NCI-H460 (cell line): Measurements from ENCODE around the gene MAP3K20. TPM values are rescaled to one million over a fixed set of nuclear protein-coding genes. Genes with fewer than 3 reads are reported as not detected.
"Not testable (repeated sequence)": the region's sequence is repeated elsewhere in the genome, so short reads cannot be mapped to it uniquely, and the experiment has no call there.

Experiments
- DNase-seq: peaks from one replicate; pipeline ENCODE4 v3.0.0-alpha.2; 2016; ENCODE audit warnings: low read depth; ENCODE audit errors: extremely low read depth
- total RNA-seq: library from RNA; depleted of rRNA; stranded (reverse); fragments of >200 nt; shearing (Covaris generic); gene quantifications from 2 replicates; pipeline ENCODE4 v1.2.3, GENCODE V29; 2014

MAP3K20 gene
- total RNA-seq, 1 experiment from 2014 or later = 54.6 TPM

DNA sequence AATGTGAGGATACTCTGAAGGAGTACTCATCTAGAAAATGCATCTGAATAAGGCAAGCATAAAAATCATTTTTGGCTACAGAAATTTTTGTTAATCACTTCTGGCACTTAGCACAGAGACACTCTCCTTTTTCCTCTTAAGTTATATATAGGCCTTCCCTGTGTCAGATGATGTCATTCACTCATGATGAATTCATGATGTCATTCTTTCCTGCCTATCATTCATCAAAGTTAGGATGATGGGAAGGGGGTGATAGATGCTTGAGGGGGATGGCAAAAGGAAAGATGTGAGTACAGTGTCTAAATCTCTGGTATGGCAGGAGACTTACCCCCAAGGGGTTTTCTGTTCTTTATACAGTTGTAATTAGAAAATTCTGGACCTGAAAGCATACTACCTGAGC is 42.0 kb downstream of the MAP3K20 start:
- no peak for DNase-seq

DNA sequence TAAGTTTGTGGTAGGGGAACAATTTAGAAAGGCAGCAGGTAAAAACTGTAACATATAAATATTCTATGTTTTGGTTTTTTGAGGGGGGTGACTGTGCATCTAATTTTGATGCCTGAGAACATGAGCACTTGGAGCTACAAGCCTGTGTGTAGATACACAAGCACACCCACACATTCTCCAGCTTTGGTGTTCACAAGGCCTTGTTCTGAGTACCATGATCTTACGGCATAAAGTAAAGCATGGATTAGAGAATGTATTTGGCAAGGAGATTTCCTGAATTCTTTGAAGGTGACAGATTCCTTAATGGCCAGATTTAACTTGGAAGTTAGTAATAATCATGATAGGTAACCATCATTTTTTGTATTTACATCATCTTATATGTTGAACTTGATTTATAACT is 42.7 kb downstream of the MAP3K20 start:
- no peak for DNase-seq

DNA sequence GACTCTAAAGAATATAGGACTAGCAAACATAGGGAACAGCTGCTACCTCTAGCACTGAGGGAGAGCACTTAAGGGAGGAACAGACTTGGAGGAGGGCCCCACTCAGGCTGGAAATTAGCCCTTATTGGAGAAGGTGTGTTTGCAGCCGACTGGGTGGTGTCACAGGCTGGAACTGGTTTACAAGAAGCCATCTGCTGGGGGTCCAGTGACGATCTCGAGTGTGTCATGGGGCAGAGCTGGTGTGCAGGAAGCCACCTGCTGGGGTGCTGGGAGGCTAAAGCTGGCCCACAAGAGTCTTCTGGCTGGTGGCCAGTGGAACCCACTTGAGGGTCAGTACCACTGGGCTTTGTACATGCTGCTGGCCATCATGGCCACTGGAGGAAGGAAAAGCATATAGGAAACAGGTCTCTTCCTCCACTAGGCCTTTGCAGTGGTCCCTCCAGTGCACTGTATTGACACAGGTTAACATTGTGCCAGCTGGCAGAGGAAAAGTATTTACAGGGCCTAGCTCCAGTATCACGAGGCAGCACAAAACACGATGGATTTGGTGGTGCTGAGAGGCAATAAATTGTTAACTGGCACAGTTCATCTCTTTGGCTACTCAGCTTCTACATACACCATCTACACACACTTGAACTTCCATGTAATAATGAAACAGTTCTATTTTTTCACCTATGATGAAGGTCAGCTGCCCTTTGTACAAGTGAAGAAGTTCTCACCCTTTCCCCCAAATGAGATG is 43.6 kb downstream of the MAP3K20 start:
- no peak for DNase-seq

DNA sequence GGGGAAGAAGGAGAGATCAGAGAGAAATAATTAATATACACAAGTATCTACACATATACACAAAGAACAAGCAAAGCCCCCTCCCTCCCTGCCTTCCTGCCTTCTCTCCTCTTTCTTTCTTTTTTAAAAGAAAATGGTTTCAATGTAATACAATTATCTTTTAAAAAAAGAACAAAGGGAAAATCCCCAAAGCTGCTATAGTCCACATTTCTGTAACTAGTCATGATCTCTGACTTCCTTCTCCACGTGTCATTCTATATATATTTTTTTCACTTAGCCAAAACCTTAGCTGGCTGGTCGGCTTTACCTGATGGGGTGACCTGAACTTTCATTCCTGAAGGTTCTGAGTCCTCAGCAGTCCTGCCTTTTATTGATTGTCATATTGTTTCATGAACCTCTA is 44.3 kb downstream of the MAP3K20 start:
- no peak for DNase-seq

DNA sequence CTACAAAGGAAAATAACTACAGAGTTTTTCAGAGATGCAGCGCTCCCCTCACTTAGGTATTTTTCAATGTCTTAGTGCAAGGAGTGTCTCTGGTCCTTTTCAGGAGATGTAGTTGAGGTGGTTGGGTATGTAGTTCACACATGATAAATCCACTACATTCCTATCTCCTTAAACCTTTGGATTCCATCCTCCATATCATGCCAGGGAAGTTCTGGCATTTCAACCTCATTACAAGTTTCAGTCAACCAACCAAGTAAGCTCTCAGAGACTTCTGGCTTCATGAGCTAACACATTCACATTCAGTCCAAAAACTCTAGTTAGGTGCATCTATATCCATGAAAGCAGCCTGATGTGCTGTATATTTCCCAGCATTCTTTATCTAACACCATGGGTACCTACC is 47.3 kb downstream of the MAP3K20 start:
- DNase-seq = no peak

DNA sequence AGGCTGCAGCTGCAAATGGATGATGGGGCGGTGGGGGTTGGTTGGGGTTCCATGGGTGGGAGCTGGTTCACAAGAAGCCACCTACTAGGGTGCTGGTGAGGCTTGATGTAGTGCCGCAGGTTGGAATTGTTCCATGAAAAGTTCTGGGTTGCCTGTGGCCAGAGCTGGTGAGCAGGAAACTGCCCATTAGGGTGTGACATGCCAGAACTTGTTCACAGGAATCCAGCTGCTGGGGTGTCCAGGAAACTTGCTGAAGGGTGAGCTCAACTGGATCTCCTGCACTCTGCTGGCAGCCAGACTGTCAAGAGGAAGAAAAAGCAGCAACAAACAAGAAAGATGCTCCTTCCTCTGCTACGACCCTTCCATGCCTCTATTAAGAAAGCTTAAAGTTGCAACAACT is 48.8 kb downstream of the MAP3K20 start:
- no peak for DNase-seq

DNA sequence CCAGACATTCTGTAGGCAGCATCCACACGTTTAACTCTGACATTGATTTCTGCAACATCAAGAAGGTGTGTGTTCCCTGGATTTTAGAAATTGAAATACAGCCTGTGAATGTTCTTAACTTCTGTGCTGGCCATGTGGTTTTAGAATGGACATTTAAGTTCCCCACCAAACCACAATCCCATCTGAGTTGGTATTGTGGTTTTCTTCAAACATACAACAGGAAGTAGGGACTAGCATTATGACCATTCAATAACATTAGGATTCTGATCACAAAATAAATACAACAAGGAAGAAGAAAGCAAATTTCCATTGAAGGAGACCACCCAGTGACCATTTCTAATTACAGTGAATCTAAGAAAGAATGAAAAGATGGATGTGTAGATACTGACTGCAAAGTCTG is 51.2 kb downstream of the MAP3K20 start:
- no peak for DNase-seq

DNA sequence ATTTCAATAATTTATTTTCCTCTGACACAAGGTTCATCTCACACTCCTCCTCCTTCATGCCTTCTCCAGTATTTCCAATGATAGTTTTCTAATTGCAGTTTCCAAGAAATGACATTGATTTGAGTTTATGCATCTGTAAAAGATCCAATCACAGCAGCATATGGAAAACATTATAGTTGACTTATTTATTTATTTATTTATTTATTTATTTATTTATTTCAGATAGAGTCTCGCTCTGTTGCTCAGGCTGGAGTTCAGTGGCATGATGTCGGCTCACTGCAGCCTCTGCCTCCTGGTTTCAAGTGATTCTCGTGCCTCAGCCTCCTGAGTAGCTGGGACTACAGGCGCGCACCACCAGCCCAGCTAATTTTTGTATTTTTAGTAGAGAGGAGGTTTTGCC is 52.5 kb downstream of the MAP3K20 start:
- not testable (repeated sequence) for DNase-seq

DNA sequence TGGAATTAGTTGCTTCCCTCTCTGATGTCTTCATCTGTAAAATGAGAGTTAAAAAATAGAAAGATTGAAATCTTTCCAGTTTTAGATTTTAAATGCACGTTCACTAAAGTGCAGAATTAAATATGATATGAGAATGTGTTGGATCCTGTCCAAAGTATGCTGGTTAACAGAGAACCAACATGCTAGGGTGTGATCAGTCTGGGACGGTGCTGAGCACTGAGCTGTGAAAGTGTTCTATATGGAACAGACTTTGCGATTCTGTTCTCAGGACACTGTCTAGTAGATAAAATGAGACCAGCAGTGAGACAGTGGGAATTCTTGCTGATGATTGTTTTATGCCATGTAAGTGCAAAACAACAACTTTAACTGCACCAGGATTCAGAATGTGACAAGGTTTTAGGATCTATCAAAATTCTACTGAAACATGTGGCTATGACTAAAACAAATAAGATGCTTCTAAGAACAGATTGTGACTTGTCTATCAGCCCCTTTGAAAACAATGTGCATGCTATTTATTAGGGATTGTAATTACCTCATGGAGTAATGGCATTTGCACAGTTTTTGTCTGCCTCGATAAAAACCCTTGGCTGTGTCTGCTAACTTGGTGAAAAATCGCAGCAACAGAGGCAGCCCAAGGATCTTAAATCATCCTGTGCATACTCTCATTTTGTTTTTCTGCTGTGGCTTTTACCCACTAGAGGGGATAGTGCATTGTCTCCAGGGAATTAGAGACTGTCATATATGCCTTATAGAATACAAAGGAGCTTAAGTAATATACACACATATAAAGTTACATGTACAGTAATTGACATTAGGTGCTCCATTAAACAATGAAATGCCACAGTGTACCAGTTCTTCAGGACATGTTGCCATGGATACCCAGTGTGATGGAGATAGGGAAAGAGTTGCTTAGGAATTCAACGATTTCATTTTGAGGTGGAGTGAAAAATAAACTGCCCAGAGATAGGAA is 55.1 kb downstream of the MAP3K20 start:
- DNase-seq = no peak

DNA sequence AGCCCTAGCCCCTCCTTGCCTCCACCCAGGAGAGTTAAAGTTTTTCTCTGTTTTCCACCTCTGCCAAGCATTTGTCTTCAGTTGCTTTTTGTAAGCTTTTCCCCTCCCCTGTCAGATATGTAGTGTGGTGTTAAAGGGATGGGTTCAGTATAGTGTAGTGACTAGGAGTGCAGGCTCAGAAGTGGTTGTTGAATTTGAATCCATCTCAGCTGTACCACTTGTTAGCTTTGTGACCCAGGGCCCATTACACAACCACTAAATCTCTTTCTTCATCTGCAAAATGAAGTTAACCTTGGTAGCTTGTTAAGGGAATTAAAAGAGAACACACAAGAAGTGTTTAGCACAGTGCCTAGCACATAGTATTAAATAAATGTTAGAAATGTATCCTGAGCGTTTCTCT is 56.9 kb downstream of the MAP3K20 start:
- no peak for DNase-seq

DNA sequence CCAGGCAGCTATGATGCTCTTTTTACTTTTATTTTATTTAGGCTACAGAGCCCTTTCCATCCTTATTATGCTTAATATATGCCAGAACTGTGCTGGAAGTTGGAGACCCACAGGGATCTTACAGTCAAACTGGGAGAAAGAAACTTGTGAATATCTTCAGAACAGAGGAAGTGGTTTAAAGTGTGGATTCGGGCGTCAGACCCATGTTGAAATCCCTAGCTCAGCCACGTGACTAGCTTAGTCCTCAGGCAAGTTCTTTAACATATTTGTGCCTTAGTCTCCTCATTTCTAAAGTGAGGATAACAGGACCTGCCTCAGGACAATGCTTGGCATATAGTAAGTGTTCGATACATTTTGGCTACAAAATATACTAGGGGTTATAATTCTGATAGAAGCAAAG is 59.1 kb downstream of the MAP3K20 start:
- no peak for DNase-seq

DNA sequence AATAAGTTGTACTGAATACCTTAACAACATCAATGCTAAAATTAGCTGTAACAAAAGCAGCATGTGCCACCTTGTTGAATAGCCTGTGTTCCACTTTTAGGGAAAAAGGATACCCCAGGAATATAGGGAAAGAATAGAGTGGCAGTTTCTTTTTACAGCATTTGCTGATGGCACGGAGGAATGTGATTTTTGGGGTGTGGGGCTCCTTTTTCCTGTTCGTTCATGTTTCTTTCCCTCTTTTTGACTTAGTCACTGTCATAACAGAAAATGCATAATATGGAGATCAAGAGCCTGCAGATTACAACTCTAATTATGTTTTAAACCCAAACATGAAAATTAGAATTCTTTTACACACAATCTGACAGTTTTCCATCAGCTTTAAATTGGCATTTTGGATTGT is 60.4 kb downstream of the MAP3K20 start:
- no peak for DNase-seq

DNA sequence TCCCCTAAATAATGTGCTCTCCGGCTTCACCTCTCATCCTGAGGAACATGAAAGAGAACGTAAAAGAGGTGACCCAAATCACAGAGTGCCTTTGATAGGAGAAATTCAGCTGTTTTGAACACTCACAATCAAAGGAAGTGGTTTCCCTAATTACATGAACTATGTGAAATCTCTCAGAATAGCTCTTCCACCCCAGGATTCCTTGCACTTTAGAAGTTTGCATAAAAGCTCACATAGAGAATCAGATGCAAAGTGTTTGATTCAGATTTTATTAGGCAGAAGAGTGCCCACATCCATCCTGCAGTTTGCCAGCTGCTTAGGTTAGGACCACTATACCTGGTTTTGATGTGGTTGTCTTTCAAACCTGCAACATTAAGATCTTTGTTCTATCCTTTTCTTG is 61.0 kb downstream of the MAP3K20 start:
- no peak for DNase-seq

DNA sequence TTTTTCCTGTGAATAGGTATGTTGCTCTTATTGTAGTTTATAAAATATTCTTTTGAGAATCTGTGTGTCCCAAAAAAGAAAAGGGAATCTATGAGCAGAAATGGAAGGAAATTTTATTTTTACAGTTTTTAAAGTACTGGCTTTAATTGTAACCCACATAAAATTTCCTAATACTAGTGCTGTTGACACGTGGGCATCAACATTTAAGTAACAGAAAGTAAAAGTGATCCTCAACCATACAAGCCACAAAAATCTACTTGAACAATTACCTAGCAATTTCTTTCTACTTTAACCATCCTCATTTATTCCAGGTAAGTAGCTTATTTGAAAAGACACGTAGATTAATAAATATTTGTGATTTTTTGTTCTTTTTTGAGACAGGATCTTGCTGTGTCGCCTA is 62.0 kb downstream of the MAP3K20 start:
- no peak for DNase-seq

DNA sequence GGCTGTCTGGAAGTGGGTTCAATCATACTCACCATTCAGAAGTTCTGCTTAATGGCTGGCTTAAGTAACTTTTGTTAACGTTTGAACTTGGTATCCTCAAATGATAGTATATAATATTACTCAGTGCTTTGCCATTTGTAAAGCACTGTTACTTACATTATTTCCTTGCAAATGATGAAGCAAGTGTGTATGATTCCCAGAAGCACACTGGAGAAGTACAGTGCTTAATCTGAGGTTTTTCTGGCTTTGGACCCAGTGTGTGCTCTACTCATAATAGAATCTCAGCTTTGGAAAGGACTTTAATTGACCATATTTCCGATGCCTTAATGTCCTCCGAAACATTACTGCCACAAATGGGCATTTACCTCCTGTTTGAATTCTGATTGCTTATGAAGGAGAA is 63.3 kb downstream of the MAP3K20 start:
- no peak for DNase-seq

DNA sequence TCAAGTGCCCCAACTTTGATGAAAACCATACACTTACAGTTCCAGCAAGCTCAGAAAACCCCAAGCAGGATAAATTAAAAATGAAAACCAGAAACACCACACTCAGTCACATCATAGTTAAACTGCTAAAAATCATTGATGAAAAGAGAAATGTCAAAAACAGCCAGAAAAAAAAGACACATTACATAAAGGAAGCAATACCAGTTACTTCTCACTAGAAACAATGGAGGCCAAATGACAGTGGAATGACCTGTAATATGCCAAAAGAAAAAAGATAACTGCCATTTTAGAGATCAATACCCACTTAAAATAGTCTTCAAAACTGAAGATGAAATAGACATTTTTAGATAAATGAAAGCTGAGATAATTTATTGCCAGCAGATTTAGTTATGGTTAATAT is 66.0 kb downstream of the MAP3K20 start:
- DNase-seq = no peak

DNA sequence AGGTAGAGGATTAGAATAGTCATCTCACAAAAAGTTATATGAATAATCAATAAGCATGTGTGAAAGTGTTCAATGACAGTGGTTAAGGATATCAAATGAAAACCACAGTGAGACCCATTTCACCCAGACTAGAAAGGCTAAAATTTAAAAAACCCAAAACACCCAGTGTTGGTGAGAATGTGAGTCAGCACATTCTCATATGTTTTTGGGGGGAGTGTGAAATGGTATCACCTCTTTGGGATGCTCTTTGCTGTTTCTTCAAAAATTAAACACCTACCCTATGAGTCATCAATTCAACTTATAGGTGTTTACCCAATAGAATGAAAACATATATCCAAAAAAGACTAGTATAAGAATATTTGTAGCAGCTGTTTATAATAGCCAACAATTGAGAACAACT is 69.8 kb downstream of the MAP3K20 start:
- no peak for DNase-seq

DNA sequence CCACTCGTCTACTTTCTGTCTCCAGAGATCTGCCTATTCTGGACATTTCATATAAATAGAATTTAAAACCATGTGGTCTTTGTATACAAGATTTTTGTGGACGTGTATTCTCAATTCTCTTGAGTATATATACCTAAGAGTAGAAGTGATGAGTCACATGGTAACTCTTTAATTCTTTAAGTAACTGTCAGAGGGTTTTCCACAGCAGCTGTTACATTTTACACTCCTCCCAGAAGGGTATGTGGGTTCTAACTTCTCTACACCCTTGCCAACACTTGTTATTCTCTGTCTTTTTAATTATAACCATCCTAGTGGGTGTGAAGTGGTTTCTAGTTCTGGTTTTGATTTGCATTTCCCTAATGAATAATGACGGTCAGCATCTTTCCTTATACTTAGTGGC is 70.9 kb downstream of the MAP3K20 start:
- no peak for DNase-seq

DNA sequence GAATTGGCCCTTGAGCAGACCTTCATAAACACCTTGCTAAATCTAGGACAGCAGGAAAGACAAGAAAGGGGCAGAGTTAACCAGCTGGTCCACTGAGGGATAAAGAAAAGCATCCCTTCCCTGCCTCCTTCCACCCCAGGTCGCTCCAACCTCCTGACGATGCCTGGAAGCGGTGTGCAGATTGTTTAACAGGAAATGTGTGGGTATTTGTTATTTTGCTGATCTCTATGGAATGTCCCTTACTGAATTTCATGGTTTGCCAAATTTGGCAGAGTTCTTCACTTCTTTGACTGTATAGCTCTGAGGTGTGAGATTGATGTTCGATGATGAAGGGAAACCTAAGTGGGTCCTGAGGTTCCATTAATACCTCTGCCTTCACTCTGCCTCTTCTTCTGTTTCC is 72.9 kb downstream of the MAP3K20 start:
- DNase-seq = no peak

DNA sequence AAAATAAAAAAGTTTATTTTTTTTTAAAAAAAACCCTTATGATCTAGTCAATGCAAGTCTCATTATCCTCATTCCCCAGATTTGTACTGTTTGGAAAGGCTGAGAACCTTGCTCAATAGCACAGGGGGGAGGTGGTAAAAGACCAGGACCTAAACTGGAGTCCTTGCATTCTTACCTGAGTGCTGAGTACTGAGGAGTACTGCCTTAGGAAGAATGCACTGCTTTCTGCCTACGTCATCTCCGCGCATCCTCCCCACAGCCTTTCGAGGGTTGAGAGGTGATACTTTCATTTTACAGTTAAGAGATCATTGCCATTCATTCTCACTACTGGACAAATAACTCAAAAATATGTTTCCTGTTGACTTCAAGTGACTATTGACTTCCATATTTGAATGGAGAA is 73.8 kb downstream of the MAP3K20 start:
- no peak for DNase-seq

DNA sequence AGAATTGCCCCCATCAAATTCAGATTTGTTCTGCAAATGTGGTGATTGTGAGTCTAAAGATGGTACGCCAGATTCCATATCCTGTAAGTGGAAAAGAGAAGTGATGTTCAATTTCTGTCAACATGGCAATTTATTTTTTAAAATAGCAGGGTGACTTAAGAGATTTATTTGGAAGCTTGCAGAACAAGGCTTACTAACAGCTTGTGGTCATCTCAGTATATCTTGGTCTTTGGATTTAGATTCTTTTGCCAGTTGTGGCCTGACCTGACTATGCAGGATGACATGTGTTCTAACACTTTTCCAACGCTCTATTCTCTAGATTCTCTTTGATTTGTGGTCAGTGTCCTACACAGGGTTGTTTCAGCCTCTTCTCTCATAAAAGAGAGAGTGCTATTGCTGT is 74.4 kb downstream of the MAP3K20 start:
- no peak for DNase-seq

DNA sequence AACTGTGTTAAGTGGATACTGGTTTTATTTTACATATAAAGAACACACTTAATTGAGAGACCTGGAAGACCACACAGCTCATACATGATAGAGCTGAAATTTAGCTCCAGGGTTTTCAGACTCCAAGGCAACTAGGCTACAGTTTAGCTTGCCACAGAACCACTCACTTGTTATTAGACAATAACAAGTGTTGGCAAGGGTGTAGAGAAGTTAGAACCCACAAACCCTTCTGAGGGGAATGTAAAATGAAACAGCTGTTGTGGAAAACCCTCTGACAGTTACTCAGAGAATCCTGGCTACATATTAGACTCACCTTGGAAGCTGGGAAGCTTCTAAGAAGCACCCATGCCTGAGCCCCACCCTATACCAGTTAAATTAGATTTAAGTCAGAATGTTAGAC is 75.3 kb downstream of the MAP3K20 start:
- DNase-seq = no peak
